ENCODE data around the gene MRAP.

The MRAP gene

DNA sequence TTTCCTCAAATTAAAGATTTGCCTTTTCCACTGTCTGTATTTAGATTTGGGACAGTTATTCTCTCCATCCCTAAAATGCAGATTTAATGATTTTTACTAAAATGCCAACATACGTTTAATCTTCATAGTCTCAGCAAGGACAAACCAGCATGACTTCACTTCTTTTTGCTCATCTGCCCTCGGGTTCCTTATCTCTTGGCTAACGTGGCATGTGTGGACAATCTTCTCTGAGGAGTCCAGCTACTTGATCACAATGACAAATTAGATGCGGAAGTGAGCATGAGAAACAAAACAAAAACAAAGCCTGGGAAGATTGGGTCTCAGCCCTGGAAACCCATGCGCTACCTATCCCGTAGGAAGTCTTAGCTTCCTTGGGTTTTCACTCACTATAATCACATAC is 1.0 kb downstream of the MRAP start:
- no peak overlapping the region for H3K4me3 ChIP-seq (ENCODE audit: low read depth, low read length)
- TF ChIP-seq, protein P1, sequence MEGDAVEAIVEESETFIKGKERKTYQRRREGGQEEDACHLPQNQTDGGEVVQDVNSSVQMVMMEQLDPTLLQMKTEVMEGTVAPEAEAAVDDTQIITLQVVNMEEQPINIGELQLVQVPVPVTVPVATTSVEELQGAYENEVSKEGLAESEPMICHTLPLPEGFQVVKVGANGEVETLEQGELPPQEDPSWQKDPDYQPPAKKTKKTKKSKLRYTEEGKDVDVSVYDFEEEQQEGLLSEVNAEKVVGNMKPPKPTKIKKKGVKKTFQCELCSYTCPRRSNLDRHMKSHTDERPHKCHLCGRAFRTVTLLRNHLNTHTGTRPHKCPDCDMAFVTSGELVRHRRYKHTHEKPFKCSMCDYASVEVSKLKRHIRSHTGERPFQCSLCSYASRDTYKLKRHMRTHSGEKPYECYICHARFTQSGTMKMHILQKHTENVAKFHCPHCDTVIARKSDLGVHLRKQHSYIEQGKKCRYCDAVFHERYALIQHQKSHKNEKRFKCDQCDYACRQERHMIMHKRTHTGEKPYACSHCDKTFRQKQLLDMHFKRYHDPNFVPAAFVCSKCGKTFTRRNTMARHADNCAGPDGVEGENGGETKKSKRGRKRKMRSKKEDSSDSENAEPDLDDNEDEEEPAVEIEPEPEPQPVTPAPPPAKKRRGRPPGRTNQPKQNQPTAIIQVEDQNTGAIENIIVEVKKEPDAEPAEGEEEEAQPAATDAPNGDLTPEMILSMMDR (IDR thresholded peaks at IDR 0.05; ENCODE audit: low read depth, low read length, missing control alignments), result no peak
- DNase-seq (ENCODE audit: low read depth), result no peak

DNA sequence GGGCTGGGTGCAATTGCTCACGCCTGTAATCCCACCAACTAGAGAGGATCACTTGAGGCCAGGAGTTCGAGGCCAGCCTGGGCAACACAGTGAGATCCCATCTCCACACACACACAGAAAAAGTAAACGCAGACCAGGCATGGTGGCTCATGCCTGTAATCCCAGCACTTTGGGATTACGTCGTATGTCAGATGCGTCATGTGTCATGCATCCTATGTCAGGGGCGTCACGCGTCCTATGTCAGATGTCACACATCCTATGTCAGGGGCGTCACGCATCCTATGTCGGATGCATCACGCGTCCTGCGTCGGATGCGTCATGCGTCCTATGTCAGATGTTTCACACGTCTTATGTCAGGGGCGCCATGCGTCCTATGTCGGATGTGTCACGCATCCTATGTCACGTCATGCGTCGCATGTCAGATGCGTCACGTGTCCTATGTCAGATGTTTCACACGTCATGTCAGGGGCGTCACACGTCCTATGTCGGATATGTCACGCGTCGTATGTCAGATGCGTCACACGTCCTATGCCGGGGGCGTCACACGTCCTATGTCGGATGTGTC is 1.5 kb downstream of the MRAP start:
- no peak for DNase-seq (ENCODE audit: low read depth)
- no peak overlapping the region for H3K4me3 ChIP-seq (ENCODE audit: low read depth, low read length)
- TF ChIP-seq, protein P1 (IDR thresholded peaks at IDR 0.05; ENCODE audit: low read depth, low read length, missing control alignments), result no peak

DNA sequence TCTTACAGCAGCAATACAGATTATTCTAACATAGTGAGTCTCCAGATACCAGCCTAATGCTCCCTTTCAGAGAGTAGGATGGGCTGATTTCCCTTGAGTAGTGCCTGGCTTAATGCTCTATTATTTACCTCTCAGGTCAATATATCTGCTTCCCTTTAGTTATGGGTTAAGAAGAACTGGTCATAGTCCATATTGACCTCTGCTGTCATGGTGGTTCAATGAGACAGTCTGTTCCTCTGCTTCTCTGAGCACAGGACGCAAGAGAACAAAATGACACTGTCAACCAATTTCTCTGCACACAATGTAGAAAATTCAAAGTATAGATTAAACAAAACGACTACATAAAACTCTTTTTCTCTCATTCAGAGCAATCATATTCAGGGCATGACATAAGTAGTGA is 2.9 kb downstream of the MRAP start:
- TF ChIP-seq, protein P1 (IDR thresholded peaks at IDR 0.05; ENCODE audit: low read depth, low read length, missing control alignments), result no peak

DNA sequence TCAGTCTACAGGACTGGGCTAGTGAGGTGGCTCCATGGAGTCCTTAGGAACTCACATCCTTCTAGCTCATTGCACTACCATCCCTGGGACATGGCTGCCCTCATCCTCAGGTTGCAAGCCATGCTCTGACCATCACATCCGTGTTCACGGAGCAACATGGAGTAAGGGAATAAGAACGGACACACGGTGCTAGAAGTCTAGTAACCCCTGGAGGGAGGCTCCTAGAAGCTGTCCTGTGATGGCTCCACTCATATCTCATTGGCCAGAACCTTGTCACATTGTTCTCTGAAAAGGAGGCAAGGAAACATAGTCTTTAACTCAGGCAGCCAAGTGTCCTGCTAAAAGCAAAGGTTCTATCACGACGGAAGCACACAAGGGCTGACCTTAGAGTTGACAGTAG is 3.9 kb downstream of the MRAP start:
- H3K4me3 ChIP-seq (ENCODE audit: low read depth, low read length), result no peak overlapping the region
- TF ChIP-seq, protein P1 (IDR thresholded peaks at IDR 0.05; ENCODE audit: low read depth, low read length, missing control alignments), result no peak
- DNase-seq (ENCODE audit: low read depth), result no peak

More for the DNA sequence above, 2.9 kb downstream of the MRAP start:
- no peak overlapping the region for H3K4me3 ChIP-seq (ENCODE audit: low read depth, low read length)
- DNase-seq (ENCODE audit: low read depth), result no peak

DNA sequence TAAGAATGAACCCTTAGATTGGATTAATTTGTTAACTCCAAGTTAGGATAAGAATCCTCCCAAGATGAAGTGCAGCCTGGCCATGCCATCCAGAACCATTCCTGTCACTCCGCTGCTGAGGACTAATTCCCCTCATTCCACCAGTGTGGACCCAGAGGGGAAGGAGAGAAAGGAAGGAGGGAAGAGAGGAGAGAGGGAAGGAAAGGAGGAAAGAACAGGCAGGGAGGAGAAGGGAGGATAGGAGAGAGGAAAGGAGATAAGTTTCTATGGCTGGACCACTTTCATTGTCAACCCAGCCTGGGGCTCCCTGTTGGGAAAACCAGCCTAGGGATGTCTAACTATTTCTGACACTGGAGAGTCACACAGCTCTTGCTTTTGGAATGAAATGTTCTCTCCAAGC is 4.7 kb downstream of the MRAP start:
- TF ChIP-seq, protein P1 (IDR thresholded peaks at IDR 0.05; ENCODE audit: low read depth, low read length, missing control alignments), result no peak
- DNase-seq (ENCODE audit: low read depth), result no peak
- H3K4me3 ChIP-seq (ENCODE audit: low read depth, low read length), result no peak overlapping the region

DNA sequence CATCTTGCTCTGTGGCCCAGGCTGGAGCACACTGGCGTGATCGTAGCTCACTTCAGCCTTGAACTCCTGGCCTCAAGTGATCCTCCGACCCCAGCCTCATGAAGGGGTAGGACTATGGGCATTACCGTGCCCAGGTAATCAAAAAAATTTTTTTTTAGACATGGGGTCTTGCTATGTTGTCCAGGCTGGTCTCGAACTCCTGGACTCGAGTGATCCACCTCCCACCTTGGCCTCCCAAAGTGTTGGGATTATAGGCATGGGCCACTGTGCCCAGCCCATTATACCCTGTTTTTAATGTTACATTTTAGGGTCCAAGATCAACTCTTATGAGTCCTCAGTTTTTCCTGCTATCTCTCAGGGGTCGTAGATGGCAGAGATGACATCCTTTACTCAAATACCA is 6.3 kb downstream of the MRAP start:
- no peak overlapping the region for H3K4me3 ChIP-seq (ENCODE audit: low read depth, low read length)
- TF ChIP-seq, protein P1 (IDR thresholded peaks at IDR 0.05; ENCODE audit: low read depth, low read length, missing control alignments), result no peak
- no peak for DNase-seq (ENCODE audit: low read depth)

DNA sequence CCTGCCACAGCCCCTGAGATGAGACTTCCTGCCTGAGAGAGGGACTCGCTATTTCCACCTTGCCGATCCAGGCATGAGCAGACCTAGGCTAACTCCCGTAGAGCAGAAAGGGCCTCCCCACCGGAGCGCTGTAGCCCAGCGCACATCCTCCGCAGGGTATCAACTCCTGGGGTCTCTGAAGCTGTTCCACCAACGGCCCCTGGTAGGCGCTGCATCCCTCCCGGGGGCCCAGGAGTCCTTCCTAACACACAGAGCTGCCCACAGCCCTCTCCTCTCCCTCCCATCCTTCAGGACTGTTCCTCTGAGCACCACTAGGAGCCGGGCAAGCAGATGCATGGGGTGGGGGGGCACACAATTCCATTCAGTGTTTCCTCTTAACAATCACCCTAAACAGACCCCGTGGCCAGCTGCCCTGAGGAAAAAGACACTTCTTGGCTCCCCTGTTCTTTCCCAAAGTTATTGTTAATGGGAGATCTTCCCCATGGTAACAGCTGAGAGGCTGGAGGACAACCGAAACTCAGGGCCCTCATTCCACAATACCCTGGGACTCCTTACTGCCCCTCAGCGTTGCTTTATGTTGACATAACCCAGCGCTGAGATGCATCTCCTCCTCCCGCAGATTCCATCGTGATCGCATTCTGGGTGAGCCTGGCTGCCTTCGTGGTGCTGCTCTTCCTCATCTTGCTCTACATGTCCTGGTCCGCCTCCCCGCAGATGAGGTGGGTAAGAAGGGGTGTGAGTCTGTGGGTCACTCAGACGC is 7.5 kb downstream of the MRAP start:
- TF ChIP-seq, protein P1 (IDR thresholded peaks at IDR 0.05; ENCODE audit: low read depth, low read length, missing control alignments), result peak; percentile 16
- no peak for DNase-seq (ENCODE audit: low read depth)
- no peak overlapping the region for H3K4me3 ChIP-seq (ENCODE audit: low read depth, low read length)

Data from GM12864 (cell line).